Measurements from ENCODE around the gene NFKBIE. TPM values are rescaled to one million over a fixed set of nuclear protein-coding genes. Genes with fewer than 3 reads are reported as not detected.

The NFKBIE gene
- total RNA-seq, 1 donor from 2014 or later = 11.1 TPM

DNA sequence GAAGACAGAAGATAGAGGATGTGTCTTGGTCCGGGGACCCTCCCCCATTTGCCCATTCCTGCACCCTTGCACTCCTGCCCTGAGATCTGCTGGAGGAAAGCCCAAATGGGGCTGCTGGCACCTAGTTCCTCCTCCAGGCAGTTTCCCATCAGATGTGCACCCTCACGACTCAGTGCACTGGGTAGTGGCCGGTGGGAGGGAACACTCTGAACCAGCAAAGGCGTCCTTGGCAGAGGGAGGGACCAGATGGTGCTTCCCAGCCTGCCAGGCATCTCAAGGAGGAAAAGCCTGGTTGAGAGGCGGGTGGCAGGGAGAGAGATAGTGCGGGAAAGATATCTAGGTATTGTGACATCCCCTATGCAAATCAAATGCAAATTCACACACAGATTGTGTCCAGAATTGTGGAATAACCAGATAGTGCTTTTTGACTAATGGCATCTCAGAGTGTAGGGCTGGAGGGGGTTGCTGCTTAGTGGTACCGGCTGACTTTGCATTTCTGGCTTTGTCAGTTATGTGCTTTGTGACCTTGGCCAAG is 24.4 kb upstream of the NFKBIE start:
- Mint-ChIP-seq H3K27ac (ENCODE audit: unreplicated experiment) (no peak overlapping the region), H3K9me3 (ENCODE audit: unreplicated experiment) (no peaks in the 10 kb centered on the region), H3K4me1 (ENCODE audit: unreplicated experiment) (no peaks in the 10 kb centered on the region), H3K4me3 (ENCODE audit: unreplicated experiment) (no peak overlapping the region), H3K36me3 (ENCODE audit: unreplicated experiment) (no peaks in the 10 kb centered on the region), H3K27me3 (ENCODE audit: unreplicated experiment) (peaks cover 66% of the 10 kb centered on the region)
- TF ChIP-seq, protein P1, sequence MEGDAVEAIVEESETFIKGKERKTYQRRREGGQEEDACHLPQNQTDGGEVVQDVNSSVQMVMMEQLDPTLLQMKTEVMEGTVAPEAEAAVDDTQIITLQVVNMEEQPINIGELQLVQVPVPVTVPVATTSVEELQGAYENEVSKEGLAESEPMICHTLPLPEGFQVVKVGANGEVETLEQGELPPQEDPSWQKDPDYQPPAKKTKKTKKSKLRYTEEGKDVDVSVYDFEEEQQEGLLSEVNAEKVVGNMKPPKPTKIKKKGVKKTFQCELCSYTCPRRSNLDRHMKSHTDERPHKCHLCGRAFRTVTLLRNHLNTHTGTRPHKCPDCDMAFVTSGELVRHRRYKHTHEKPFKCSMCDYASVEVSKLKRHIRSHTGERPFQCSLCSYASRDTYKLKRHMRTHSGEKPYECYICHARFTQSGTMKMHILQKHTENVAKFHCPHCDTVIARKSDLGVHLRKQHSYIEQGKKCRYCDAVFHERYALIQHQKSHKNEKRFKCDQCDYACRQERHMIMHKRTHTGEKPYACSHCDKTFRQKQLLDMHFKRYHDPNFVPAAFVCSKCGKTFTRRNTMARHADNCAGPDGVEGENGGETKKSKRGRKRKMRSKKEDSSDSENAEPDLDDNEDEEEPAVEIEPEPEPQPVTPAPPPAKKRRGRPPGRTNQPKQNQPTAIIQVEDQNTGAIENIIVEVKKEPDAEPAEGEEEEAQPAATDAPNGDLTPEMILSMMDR (IDR thresholded peaks at IDR 0.05) = no peak
- no peak for DNase-seq (ENCODE audit: extremely low spot score, unreplicated experiment)

DNA sequence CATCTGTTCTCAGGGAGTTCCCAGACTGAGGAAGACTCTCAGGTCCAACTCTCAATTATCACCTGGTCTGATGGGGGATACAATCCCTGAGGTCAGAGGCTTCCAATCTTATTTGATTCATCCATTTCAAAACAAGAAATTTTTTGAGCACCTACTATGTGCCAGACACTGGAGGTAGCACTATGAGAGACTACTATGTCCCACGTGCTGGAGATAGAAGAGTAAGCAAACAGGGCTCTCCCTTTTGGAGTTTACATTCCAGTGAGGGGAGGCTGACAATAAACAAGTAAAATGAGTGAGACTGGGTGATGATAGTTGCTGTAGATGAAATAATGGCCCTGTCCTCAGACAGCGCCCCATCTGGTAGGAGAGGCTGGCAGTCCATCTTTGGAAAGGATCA is 21.4 kb upstream of the NFKBIE start:
- H3K36me3 Mint-ChIP-seq (ENCODE audit: unreplicated experiment) = no peaks in the 10 kb centered on the region
- TF ChIP-seq, protein P1 (IDR thresholded peaks at IDR 0.05) = no peak
- H3K27ac Mint-ChIP-seq (ENCODE audit: unreplicated experiment) = no peak overlapping the region
- no peak overlapping the region for H3K4me3 Mint-ChIP-seq (ENCODE audit: unreplicated experiment)
- DNase-seq (ENCODE audit: extremely low spot score, unreplicated experiment) = no peak
- H3K4me1 Mint-ChIP-seq (ENCODE audit: unreplicated experiment) = no peaks in the 10 kb centered on the region
- H3K27me3 Mint-ChIP-seq (ENCODE audit: unreplicated experiment) = peaks cover 67% of the 10 kb centered on the region
- no peaks in the 10 kb centered on the region for H3K9me3 Mint-ChIP-seq (ENCODE audit: unreplicated experiment)

DNA sequence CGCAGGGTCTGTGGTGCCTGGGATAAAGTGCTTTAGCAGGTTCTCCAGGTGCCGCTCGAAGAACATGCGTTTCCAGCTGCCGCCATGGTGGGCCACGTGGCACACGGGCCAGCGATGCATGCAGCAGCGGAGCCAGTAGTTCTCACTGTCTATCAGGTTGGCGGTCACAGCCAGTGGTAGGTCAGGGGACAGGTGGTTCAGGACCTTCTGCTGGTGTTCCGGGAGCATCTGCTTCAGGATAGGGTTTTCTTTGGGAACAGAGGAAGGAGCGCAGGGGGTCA is 20.9 kb upstream of the NFKBIE start:
- Mint-ChIP-seq H3K27me3 (ENCODE audit: unreplicated experiment) (peaks cover 62% of the 10 kb centered on the region), H3K27ac (ENCODE audit: unreplicated experiment) (no peak overlapping the region), H3K4me3 (ENCODE audit: unreplicated experiment) (no peak overlapping the region), H3K4me1 (ENCODE audit: unreplicated experiment) (no peaks in the 10 kb centered on the region), H3K9me3 (ENCODE audit: unreplicated experiment) (no peaks in the 10 kb centered on the region), H3K36me3 (ENCODE audit: unreplicated experiment) (no peaks in the 10 kb centered on the region)
- DNase-seq (ENCODE audit: extremely low spot score, unreplicated experiment) = no peak
- TF ChIP-seq, protein P1 (IDR thresholded peaks at IDR 0.05) = no peak

DNA sequence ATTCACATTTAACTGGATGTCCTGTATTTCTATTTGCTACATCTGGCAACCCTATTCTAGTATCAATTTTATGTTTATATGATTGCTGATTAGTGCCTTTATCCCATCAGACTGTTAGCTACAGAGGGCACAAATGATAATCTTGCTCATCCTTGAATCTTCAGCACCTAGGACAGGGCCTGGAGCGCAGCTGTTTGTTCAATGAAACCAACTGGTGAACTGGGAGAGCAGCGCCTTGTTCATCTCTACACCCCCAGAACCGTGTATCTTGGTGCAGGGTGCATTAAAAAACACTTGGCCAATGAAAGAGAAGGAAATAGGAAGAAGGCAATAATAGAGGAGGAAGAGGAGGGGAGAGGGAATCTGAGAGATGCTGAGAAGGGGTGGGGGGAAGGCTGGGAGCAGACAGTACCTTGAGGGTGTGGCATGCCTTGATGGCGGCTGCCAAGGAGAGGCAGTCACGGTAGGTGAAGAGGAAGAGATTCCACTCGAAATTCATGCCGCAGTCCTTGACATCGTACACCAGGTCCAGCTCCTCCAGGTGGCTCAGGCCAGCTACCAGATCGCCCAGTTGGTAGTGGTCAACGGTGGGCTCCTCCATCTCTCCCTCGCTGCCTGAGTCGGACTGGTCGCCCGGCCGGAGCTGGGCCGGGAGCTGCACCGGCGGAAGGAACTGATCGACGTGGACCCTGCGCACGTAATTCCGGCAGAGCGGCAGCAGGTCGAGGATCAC is 20.4 kb upstream of the NFKBIE start:
- TF ChIP-seq, protein P1 (IDR thresholded peaks at IDR 0.05) = no peak
- H3K9me3 Mint-ChIP-seq (ENCODE audit: unreplicated experiment) = no peaks in the 10 kb centered on the region
- no peak overlapping the region for H3K27ac Mint-ChIP-seq (ENCODE audit: unreplicated experiment)
- no peak for DNase-seq (ENCODE audit: extremely low spot score, unreplicated experiment)
- H3K4me1 Mint-ChIP-seq (ENCODE audit: unreplicated experiment) = no peaks in the 10 kb centered on the region
- no peak overlapping the region for H3K4me3 Mint-ChIP-seq (ENCODE audit: unreplicated experiment)
- H3K36me3 Mint-ChIP-seq (ENCODE audit: unreplicated experiment) = no peaks in the 10 kb centered on the region
- peaks cover 59% of the 10 kb centered on the region for H3K27me3 Mint-ChIP-seq (ENCODE audit: unreplicated experiment)

DNA sequence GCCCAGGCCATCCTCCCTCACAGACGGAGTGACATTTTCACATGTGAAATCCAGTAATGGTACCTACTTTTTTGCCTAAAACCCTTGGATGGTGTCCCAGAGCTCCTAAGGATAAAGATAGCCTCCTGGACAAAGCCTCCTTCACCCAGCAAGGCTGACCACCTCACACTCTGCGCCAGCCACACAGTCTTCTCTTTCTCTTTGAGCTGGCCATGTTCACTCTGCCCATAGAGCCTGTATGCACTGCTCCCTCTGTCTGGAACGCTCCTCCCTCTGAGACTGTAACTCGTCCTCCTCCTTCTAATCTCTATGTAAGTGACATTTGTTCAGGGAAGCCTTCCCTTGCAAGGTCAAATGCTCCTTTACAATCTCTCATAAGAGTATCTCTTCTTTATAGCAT is 19.5 kb upstream of the NFKBIE start:
- no peak for DNase-seq (ENCODE audit: extremely low spot score, unreplicated experiment)
- H3K27ac Mint-ChIP-seq (ENCODE audit: unreplicated experiment) = no peak overlapping the region
- no peak overlapping the region for H3K4me3 Mint-ChIP-seq (ENCODE audit: unreplicated experiment)
- no peaks in the 10 kb centered on the region for H3K4me1 Mint-ChIP-seq (ENCODE audit: unreplicated experiment)
- TF ChIP-seq, protein P1 (IDR thresholded peaks at IDR 0.05) = no peak
- H3K27me3 Mint-ChIP-seq (ENCODE audit: unreplicated experiment) = peaks cover 60% of the 10 kb centered on the region
- H3K9me3 Mint-ChIP-seq (ENCODE audit: unreplicated experiment) = no peaks in the 10 kb centered on the region
- H3K36me3 Mint-ChIP-seq (ENCODE audit: unreplicated experiment) = no peaks in the 10 kb centered on the region

All from osteocyte (in vitro differentiated cells).